ENCODE measurements around the gene RAD51B. TPM values are rescaled to one million over a fixed set of nuclear protein-coding genes. Genes with fewer than 3 reads are reported as not detected.

RAD51B gene
- total RNA-seq, 1 experiment from 2014 or later = 23.3 TPM

GRCh38 chr14:68397822-68398221 is 578.2 kb downstream of the RAD51B start:
- H3K4me3 ChIP-seq (ENCODE audit: low read depth, low read length, poor library complexity, severe bottlenecking) = no peak overlapping the region
- no peaks in the 10 kb centered on the region for H3K36me3 ChIP-seq (ENCODE audit: insufficient read depth, low read length, poor library complexity, severe bottlenecking)
- BruUV-seq (replicated peaks) = no TSS peak
- no peaks in the 10 kb centered on the region for H3K9me3 ChIP-seq (ENCODE audit: low read depth, low read length, poor library complexity, severe bottlenecking)
- no peak for DNase-seq (ENCODE audit: low spot score)
- peaks cover 6% of the 10 kb centered on the region for H3K4me1 ChIP-seq (ENCODE audit: insufficient read depth, low read length, poor library complexity, severe bottlenecking)
- ChIA-PET POLR2A (ENCODE audit: low non-redundant PET) (no interaction called here), CTCF (no interaction called here)
- no peak for TF ChIP-seq CTCF (conservative IDR thresholded peaks at IDR 0.05; ENCODE audit: low read depth, low read length)
- intact Hi-C loops (cut with micrococcal nuclease; ENCODE audit: unreplicated experiment) = no loop called here
- no peak overlapping the region for H3K27ac ChIP-seq (ENCODE audit: low read depth, low read length, poor library complexity, severe bottlenecking)
- no peaks in the 10 kb centered on the region for H3K27me3 ChIP-seq (replicated peaks; ENCODE audit: insufficient read depth, low read depth, low read length, poor library complexity)

DNA sequence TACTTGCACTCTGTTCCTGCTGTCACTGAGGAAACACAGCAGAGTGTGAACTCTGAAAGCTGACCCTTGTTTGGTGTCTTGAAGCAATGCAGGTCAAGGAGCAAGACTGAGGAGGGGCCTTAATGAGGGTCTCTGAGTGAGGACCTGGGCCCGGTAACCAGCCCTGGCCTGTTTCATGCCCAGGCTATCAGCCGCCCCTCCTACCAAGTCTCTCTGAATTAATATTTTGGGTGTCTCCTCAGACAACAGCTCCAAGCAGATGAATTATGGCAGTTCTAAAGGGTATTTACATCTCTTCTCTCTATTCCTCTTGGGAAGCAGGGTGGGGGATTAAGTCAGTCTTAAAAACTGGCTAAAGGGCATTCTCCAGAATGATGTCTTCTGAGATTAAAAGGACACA is 578.8 kb downstream of the RAD51B start:
- TF ChIP-seq CTCF (conservative IDR thresholded peaks at IDR 0.05; ENCODE audit: low read depth, low read length) (no peak), EZH2 (IDR thresholded peaks at IDR 0.05; ENCODE audit: borderline replicate concordance, low read depth, low read length, poor library complexity, severe bottlenecking) (no peak)
- Histone ChIP-seq H3K4me1 (ENCODE audit: insufficient read depth, low read length, poor library complexity, severe bottlenecking) (peaks cover 6% of the 10 kb centered on the region), H3K36me3 (ENCODE audit: insufficient read depth, low read length, poor library complexity, severe bottlenecking) (no peaks in the 10 kb centered on the region), H3K9me3 (ENCODE audit: low read depth, low read length, poor library complexity, severe bottlenecking) (no peaks in the 10 kb centered on the region), H3K27me3 (replicated peaks; ENCODE audit: insufficient read depth, low read depth, low read length, poor library complexity) (no peaks in the 10 kb centered on the region), H3K27ac (ENCODE audit: low read depth, low read length, poor library complexity, severe bottlenecking) (no peak overlapping the region), H3K4me3 (ENCODE audit: low read depth, low read length, poor library complexity, severe bottlenecking) (no peak overlapping the region)
- no TSS peak for BruUV-seq (replicated peaks)
- intact Hi-C loops (cut with micrococcal nuclease; ENCODE audit: unreplicated experiment) = no loop called here
- DNase-seq (ENCODE audit: low spot score) = no peak
- ChIA-PET CTCF (no interaction called here), POLR2A (ENCODE audit: low non-redundant PET) (interaction anchor here (1.1 kb wide), 1 partner anchor 10 kb away, joined by 3 read pairs; no protein-coding TSS in a partner anchor)

DNA sequence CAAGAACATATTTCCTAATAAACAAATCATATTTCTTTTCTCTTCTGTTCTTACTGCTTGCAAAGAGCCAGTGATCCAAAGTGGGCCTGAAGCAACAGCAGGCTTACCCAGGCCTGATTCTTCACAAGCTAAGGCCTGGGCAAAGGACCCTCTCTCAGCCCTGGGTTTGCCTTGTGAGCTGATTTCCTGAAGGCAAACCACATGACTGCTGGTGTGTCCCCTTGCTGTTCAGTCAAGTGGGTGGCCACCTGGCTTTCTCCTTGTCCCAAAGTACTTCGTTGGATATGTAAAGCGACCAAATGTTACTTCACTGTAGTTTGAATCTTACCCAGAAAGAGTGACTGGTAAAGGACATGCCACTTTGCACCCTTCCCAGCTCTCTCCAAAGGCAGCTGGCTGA is 580.4 kb downstream of the RAD51B start:
- no peak for DNase-seq (ENCODE audit: low spot score)
- ChIA-PET POLR2A (ENCODE audit: low non-redundant PET) (no interaction called here), CTCF (no interaction called here)
- peaks cover 6% of the 10 kb centered on the region for H3K4me1 ChIP-seq (ENCODE audit: insufficient read depth, low read length, poor library complexity, severe bottlenecking)
- H3K9me3 ChIP-seq (ENCODE audit: low read depth, low read length, poor library complexity, severe bottlenecking) = no peaks in the 10 kb centered on the region
- H3K36me3 ChIP-seq (ENCODE audit: insufficient read depth, low read length, poor library complexity, severe bottlenecking) = no peaks in the 10 kb centered on the region
- H3K4me3 ChIP-seq (ENCODE audit: low read depth, low read length, poor library complexity, severe bottlenecking) = no peak overlapping the region
- no peaks in the 10 kb centered on the region for H3K27me3 ChIP-seq (replicated peaks; ENCODE audit: insufficient read depth, low read depth, low read length, poor library complexity)
- intact Hi-C loops (cut with micrococcal nuclease; ENCODE audit: unreplicated experiment) = no loop called here
- BruUV-seq (replicated peaks) = no TSS peak
- TF ChIP-seq CTCF (conservative IDR thresholded peaks at IDR 0.05; ENCODE audit: low read depth, low read length) (no peak), EZH2 (IDR thresholded peaks at IDR 0.05; ENCODE audit: borderline replicate concordance, low read depth, low read length, poor library complexity, severe bottlenecking) (no peak)
- no peak overlapping the region for H3K27ac ChIP-seq (ENCODE audit: low read depth, low read length, poor library complexity, severe bottlenecking)

Measured in A673 (cell line).